ENCODE data around the gene SLC27A3.
A peak's percentile ranks its signal among the peaks of the same experiment; 100 is the strongest.

SLC27A3 gene

DNA sequence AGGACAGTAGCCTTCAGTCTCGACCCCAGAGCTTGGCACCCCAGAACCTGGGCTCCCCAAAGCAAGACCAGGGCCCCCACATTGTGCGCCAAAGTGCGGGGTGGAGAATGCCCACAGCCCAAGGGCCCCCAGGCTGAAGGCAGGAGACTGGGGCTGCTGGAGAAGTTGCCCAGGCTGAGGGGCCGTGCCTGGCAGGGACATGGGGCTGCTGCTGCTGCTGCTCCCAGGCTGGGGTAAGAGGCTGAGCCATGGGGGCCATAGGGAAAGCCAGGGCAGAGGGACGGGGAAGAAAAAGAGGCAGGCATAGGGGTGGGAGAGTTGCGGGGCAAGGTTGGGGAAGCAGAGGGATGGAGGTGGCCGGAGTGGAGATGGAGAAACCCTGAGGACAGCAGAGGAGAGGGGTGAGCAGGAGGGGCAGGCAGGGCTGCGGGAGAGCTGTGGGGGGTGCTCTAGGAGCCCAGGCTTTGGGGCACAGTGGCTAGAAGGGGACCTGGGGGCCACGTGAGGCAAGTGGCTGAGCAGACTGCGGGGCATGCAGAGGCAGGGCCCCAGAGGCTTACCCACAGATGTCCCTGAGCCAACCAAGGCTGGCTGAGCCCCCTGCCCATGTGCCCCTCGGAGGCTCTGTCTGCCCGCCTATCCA lies 18.9 kb downstream of the SLC27A3 start:
- Histone ChIP-seq H3K36me3 (ENCODE audit: insufficient read depth) (no peaks in the 10 kb centered on the region), H4K20me1 (ENCODE audit: insufficient read depth) (no peaks in the 10 kb centered on the region), H3K27me3 (ENCODE audit: insufficient read depth, low read depth) (peaks cover 9% of the 10 kb centered on the region; the same call in 1 of the 2 replicates), H3K4me2 (no peak overlapping the region), H3K27ac (no peak overlapping the region), H3K4me1 (ENCODE audit: low read depth, poor library complexity, severe bottlenecking) (peaks cover 47% of the 10 kb centered on the region), H3K9ac (no peak overlapping the region), H3K79me2 (ENCODE audit: insufficient read depth, low read depth) (no peaks in the 10 kb centered on the region), H2AFZ (ENCODE audit: low read depth) (no peak overlapping the region), H3K4me3 (IDR thresholded peaks at IDR 0.05; ENCODE audit: insufficient read depth, low read depth, low read length) (no peak overlapping the region)
- TF ChIP-seq, protein P1, sequence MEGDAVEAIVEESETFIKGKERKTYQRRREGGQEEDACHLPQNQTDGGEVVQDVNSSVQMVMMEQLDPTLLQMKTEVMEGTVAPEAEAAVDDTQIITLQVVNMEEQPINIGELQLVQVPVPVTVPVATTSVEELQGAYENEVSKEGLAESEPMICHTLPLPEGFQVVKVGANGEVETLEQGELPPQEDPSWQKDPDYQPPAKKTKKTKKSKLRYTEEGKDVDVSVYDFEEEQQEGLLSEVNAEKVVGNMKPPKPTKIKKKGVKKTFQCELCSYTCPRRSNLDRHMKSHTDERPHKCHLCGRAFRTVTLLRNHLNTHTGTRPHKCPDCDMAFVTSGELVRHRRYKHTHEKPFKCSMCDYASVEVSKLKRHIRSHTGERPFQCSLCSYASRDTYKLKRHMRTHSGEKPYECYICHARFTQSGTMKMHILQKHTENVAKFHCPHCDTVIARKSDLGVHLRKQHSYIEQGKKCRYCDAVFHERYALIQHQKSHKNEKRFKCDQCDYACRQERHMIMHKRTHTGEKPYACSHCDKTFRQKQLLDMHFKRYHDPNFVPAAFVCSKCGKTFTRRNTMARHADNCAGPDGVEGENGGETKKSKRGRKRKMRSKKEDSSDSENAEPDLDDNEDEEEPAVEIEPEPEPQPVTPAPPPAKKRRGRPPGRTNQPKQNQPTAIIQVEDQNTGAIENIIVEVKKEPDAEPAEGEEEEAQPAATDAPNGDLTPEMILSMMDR (conservative IDR thresholded peaks at IDR 0.05; ENCODE audit: low read depth, low read length) = no peak

DNA sequence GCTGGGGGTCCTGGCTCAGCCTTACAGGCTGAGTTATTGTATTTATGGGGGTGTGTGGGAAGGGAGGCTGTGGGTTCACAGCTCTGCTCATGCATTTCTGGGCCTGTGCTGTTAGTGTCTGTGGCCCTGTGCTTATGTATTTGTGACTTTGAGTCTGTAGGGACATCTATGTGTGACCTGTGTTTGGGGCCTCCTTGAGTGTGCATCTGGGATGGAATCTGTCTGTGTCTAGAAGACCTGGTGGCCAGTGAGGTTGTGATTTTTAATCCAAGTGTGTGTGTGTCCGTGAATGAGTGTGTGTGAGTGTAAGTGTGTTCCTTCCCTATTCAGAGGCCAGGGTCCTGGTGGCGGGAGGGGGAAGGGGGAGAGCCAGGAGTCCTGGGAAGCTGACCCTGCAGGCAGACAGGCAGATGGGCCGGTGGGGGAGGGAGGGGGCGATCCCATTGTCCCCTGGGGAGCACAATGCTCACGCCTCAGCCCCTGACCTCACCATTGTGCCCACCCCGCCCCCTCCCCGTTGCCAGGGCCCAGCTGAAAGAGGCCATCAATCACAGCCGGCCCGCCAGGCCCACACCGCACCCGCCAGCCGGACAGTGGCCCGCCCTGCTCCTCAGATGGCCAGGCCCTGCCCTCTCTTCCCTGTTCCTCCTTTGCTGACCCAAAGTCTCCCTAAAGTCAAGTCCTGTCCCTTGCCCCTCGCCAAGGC lies 19.6 kb downstream of the SLC27A3 start:
- peaks cover 9% of the 10 kb centered on the region; the same call in 1 of the 2 replicates for H3K27me3 ChIP-seq (ENCODE audit: insufficient read depth, low read depth)
- H2AFZ ChIP-seq (ENCODE audit: low read depth) = no peak overlapping the region
- no peaks in the 10 kb centered on the region for H3K36me3 ChIP-seq (ENCODE audit: insufficient read depth)
- H3K79me2 ChIP-seq (ENCODE audit: insufficient read depth, low read depth) = no peaks in the 10 kb centered on the region
- no peak overlapping the region for H3K9ac ChIP-seq
- no peak overlapping the region for H3K27ac ChIP-seq
- H4K20me1 ChIP-seq (ENCODE audit: insufficient read depth) = no peaks in the 10 kb centered on the region
- TF ChIP-seq, protein P1 (conservative IDR thresholded peaks at IDR 0.05; ENCODE audit: low read depth, low read length) = no peak
- H3K4me1 ChIP-seq (ENCODE audit: low read depth, poor library complexity, severe bottlenecking) = peaks cover 41% of the 10 kb centered on the region
- no peak overlapping the region for H3K4me2 ChIP-seq
- H3K4me3 ChIP-seq (IDR thresholded peaks at IDR 0.05; ENCODE audit: insufficient read depth, low read depth, low read length) = no peak overlapping the region

DNA sequence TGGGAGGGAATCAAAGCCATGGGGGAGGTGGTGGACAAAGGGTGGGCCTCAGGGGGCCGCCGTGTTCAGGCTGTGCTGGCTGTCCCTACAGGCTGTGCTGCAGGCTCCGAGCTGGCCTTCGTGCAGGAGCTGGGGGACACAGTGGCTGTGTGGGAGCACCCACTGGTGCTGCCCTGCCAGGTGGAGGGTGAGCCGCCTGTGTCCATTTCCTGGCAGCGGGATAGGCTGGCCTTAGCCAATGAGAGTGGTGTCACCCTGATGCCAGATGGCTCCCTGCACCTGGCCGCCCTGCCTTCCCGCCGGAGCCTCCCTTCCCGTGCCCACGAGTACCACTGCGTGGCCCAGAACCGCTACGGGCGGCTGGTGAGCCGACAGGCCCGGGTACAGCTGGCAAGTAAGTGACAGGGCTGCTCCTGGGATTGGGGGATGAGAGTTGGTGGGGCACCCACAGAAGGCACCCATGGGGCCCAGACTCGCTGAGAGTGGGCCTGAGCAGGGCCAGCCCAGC lies 20.2 kb downstream of the SLC27A3 start:
- Histone ChIP-seq H3K4me2 (no peak overlapping the region), H3K79me2 (ENCODE audit: insufficient read depth, low read depth) (no peaks in the 10 kb centered on the region), H3K27me3 (ENCODE audit: insufficient read depth, low read depth) (peaks cover 9% of the 10 kb centered on the region; the same call in 1 of the 2 replicates), H3K4me3 (IDR thresholded peaks at IDR 0.05; ENCODE audit: insufficient read depth, low read depth, low read length) (no peak overlapping the region), H3K4me1 (ENCODE audit: low read depth, poor library complexity, severe bottlenecking) (peaks cover 35% of the 10 kb centered on the region), H3K9ac (no peak overlapping the region), H3K27ac (no peak overlapping the region), H2AFZ (ENCODE audit: low read depth) (no peak overlapping the region), H3K36me3 (ENCODE audit: insufficient read depth) (no peaks in the 10 kb centered on the region), H4K20me1 (ENCODE audit: insufficient read depth) (no peaks in the 10 kb centered on the region)
- TF ChIP-seq, protein P1 (conservative IDR thresholded peaks at IDR 0.05; ENCODE audit: low read depth, low read length) = peak; percentile 18; the same call in 1 of the 2 replicates

DNA sequence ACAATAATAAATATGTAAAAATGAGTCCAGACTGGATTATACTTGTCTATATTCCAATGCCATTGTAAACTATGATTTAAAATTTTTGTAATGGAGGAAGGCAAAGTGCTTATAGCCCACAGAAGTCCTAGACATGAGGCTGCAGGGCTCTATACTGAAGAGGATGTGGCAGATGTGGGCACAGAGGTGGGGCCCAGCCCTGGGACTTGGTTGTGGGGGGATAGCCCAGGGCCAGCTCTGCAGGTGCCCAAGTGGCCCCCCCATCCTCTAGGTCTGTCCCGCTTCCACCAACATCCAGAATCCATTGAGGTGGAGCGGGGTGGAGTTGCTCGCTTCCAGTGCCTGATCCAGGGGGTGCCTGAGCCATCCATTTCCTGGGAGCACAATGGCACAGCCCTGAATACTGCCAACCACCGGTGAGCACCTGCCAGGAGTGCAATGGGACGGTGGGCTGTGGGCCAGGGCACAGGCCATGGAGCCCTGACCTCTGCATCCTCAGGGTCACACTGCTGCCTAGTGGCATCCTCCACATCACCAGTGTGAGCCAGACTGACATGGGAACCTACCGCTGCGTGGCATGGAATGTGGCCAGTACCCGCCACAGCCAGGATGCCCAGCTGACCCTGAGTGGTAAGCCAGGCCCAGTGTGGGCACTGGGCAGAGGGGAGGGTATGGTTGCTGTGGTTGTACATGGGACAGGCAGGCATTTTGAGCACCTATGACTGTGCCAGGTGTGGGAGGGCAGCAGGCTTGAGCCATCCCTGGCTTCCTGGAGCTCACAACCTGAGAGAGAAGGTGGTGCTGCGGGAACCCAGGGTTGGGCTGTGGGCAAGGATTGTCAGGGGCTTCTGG lies 21.0 kb downstream of the SLC27A3 start:
- peaks cover 9% of the 10 kb centered on the region; the same call in 1 of the 2 replicates for H3K27me3 ChIP-seq (ENCODE audit: insufficient read depth, low read depth)
- TF ChIP-seq, protein P1 (conservative IDR thresholded peaks at IDR 0.05; ENCODE audit: low read depth, low read length) = no peak; the same call in 1 of the 2 replicates
- no peaks in the 10 kb centered on the region for H4K20me1 ChIP-seq (ENCODE audit: insufficient read depth)
- H3K79me2 ChIP-seq (ENCODE audit: insufficient read depth, low read depth) = no peaks in the 10 kb centered on the region
- H3K36me3 ChIP-seq (ENCODE audit: insufficient read depth) = no peaks in the 10 kb centered on the region
- no peak overlapping the region for H2AFZ ChIP-seq (ENCODE audit: low read depth)
- no peak overlapping the region for H3K4me2 ChIP-seq
- peak overlapping the region; percentile 30 for H3K4me3 ChIP-seq (IDR thresholded peaks at IDR 0.05; ENCODE audit: insufficient read depth, low read depth, low read length)
- no peak overlapping the region for H3K27ac ChIP-seq
- H3K4me1 ChIP-seq (ENCODE audit: low read depth, poor library complexity, severe bottlenecking) = peaks cover 28% of the 10 kb centered on the region
- no peak overlapping the region for H3K9ac ChIP-seq

Data from KMS-11 (cell line).